Stimulated activated CD4-positive, alpha-beta T cell treated with anti-CD3 and anti-CD28 coated beads, Interleukin-2, amount 100 ng/mL, for 4 hours (primary cell): ENCODE results near the gene RING1.
"Not testable (repeated sequence)": the region's sequence is repeated elsewhere in the genome, so short reads cannot be mapped to it uniquely, and the experiment has no call there.

Experiments
- DNase-seq: peaks from one replicate; pipeline ENCODE4 v3.0.0-alpha.2; 2020; ENCODE audit warnings: low read depth

RING1 gene

DNA sequence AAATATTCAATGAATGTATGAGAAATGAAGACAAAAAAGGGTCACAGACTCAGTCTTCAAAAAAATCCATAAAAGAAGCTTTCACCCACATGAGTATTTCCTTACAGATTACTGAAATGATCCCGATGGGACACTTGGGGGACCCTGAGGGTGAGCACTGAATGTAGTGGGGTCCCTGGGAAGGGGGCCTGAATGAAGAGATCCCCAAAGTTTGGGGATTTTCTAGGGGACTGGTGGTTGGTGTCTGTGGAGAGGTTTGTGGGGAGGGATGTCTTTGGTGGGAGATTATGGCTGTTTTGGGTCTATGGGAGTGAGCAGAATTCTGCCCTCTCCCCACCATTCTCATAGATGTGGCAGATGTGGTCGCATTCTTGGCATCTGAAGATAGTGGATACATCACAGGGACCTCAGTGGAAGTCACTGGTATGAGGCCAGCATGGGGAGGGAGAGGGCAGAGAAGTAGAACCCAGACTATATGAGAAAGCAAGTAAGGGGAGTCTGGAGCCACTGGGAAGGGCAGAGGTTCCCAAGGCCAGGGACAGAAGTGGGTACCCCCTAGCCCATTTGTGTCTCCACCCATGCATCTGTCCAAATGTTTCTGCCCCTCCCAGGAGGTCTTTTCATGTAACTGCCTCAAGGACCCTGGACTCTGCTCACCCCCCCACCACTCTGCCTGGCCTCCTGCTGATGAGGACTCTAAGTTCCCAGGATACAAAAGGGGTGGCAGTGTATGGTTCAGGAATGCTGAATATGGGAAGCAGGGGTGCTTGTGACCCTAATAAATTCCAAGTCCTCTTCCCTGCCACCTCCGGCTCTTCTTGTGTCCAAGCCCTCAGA, 2.1 kb upstream of the RING1 start:
- DNase-seq = no peak

DNA sequence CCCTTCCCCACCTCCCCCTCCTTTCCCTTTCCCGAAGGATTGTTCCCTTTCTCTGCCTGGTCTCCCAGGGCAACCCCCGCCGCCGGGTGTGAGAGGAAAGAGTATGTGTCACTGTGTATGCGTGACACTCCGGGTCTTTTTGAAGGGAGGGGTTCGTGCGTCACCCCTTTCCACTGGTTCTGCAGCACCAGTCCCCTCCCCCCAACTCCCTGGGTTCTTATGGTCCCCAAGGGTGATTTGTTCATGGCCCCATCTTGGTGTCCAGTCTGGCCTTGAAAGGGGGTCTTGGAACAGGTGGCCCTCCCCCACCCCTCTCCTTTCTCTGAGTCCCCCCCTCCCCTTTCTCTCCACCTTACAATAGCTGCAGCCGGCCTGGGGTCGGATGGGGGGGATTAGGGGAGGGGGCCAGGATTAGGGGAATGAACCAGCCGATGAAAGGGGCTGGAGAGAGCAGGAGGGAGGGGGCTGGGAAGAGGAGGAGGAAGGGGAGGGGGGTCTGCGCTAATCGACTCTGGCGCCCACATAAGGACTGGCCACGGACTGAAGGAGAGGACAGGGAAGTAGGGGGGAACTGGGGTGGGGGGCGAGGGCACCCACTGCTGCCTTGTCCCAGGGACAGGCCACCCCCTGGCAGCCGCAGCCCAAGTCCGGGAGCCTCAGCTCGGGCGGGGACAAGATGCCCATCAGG, 1.3 kb upstream of the RING1 start:
- no peak for DNase-seq

GRCh38 chr6:33207552-33208090, 679 bp upstream of the RING1 start:
- no peak for DNase-seq

GRCh38 chr6:33209856-33210255, 1.6 kb downstream of the RING1 start:
- DNase-seq = no peak

GRCh38 chr6:33211136-33211535, 2.8 kb downstream of the RING1 start:
- DNase-seq = no peak

- no peak for DNase-seq
These were observed 3.5 kb downstream of the RING1 start for GRCh38 chr6:33211666-33212422.

DNA sequence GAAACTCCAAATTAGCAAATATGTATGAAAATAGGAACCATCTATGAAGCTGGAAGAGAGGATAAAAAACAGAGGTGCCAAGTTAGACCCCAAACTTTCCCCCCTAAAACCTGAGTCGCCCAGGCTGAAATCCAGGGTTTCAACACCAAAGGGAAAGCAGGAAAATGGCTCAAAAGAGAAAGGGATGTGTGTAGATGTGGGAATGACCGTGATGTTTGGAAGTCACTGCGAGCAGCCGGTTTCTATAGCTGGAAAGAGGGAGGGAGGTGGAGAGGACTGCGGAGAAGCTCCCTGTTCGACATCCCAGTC, 4.5 kb downstream of the RING1 start:
- no peak for DNase-seq

GRCh38 chr6:33213166-33213988, 5.1 kb downstream of the RING1 start:
- no peak for DNase-seq

DNA sequence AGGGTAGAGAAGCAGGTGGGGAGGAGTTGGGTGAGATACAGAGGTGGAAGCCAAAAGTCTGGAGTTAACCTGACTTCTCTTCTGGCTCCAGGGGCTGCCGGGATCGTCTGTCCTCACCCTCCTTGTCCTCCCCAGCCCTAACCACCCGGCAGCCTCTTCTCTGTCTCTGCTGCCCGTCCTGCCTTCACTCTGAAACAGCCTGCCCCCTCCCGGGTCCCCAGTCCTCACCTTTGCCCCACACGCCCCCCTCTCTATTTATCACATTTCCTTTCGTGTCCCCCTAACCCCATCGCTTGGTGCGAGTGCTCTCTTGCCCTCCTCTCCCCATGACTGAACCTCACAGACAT, 5.7 kb downstream of the RING1 start:
- DNase-seq = no peak

DNA sequence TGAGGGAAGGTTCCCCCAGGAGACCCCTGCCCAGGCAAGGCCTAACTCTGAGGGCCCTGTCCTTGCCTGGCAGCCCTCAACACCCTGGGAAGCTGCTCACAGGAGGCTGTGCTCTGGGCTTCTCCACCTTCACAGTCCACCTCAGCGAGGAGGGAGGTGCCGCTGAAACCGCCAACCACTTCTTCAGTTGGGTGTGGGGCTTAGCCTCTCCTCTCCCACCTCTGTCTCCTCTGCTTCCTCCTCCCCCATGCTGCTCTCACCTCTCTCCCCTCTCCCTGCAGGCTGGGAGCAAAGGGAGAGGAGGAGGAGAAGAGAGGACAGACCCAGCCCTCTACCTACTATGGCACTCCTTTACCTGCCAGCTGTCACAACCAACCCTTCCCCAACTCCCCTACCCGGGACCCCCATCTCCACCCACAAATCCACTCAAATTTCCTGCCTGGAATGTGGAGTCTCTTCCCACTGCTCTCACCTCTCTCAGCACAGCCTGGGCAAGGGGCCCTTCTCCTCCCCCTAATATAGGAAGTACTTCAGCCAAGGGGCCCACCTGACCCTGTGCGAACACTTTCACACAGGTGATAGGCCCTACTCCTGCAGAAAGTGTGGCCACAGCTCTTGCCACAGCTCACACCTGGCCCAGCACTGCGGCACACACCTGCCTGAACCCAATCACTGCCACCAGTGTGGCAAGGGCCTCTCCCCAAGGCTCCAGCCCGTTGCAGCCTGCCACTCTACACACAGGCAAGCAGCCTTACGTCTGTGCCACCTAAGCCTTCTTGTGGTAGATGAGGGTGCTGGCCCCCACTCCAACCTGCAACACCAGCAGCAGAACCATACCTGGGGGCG, 7.2 kb downstream of the RING1 start:
- no peak for DNase-seq

DNA sequence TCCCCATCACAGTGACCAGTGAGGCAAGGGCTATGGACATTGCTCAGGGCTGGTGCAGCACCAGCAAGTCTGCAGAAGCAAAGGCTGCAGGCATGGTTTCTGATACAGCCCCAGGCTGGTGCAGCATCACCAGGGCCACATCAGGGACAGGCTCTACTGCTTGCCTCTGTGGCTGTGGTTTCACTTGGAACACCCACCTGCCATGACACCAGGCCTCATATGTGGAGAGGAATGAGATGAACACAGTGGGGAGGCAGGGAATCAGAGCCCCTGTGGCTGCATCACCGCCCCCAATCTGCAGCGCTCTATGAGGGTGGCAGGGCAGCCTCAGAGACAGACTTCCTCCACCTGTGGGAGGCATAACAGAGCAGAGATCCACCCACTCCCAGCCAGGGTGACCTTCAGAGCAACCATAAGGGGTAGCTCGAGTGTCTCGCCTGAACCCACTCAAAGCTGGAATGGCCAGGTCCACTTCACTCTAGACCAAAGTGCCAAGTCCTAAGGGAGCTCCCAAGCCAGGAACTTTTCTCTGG, 7.9 kb downstream of the RING1 start:
- no peak for DNase-seq

- DNase-seq = no peak
These were observed 8.9 kb downstream of the RING1 start for GRCh38 chr6:33217246-33217645.

DNA sequence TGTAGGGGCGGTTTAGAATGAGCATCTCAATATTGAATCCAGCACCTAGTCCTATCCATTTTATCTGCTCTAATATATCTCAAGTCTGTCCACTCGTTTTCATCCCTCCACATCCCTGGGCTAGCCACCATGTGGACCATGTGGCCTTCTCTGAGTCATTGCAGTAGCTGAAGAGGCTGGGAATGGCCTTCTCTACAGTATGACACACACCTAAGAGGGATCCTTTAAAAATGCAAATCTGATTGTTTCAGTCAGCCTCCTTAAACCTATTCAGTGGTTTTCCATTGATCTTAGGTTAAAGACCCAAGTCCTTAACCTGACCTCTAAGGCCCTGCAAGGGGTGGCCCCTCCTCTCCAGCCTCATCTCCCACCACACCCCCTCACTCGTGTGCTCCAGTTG, 9.4 kb downstream of the RING1 start:
- DNase-seq = no peak

DNA sequence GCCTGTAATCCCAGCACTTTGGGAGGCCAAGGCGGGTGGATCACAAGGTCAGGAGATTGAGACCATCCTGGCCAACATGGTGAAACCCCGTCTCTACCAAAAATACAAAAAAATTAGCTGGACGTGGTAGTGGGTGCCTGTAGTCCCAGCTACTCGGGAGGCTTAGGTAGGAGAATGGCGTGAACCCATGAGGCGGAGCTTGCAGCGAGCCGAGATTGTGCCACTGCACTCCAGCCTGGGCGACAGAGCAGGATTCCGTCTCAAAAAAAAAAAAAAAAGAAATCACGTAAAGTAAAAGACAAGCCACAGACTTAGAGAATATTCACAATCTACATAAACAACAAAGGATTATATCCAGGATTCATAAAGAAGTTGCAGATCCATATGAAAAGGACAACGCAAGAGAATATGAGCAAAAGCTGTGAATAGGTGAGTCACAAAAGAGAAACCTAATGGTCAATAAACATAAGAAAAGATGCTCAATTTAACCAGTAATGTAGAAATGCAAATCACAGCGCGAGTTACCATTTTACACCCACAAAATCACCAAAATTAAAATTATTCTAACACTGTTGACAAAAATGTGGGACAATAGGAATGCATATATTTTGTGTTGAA, 18.3 kb downstream of the RING1 start:
- DNase-seq = not testable (repeated sequence)

DNA sequence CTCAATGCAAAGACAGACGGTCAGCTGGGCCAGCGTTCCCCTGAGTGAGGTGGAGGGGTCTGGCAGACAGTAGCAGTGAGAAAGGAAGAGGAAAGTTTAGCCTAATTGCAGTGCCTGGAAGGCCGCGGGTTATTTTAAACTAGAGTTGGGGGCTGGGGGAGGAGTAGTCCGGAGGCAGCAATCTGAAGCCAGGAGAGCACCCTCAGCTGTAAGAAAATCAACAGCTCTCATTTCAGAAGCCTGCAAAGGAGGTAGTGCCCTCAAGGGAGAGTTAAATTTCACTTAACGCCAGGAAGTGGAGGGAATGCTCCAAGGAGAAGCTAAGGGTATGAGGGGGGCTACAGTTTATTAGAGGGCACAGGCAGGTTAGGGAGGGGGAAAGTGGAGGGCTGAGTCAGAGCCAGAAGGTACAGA, 26.9 kb downstream of the RING1 start:
- no peak for DNase-seq

GRCh38 chr6:33236328-33236727, 28.0 kb downstream of the RING1 start:
- no peak for DNase-seq

- DNase-seq = no peak
These were observed 28.6 kb downstream of the RING1 start for GRCh38 chr6:33236852-33237251.

- DNase-seq = no peak
These were observed 29.4 kb downstream of the RING1 start for GRCh38 chr6:33237741-33238140.

- no peak for DNase-seq
These were observed 33.7 kb downstream of the RING1 start for GRCh38 chr6:33241968-33242367.

DNA sequence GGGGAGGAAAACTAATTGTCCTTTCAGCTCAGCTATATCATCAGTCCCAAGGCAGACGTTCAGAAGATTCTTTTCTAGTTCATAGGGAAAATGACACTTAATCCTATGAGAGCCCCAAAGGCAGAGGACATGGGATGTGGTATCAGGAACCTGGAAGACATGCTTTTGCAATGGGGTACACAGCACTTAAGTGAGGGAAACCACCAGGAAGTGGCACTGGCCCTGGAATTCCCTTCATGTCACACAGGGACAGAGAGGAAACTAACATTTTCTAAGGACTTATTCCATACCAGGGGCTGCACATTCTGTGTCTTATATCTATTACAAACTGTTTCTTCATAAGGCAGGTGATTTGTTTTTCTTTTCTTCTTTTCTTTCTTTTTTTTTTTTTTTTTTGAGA, 35.2 kb downstream of the RING1 start:
- no peak for DNase-seq
